ENCODE measurements around the gene JUNB. TPM values are rescaled to one million over a fixed set of nuclear protein-coding genes. Genes with fewer than 3 reads are reported as not detected.

Gene JUNB
- total and polyA plus RNA-seq, 2 of the 8 experiments (the other 6 are each of a cell fraction or from before 2014, with no cell fraction given): 7.4 to 10.0 TPM

DNA sequence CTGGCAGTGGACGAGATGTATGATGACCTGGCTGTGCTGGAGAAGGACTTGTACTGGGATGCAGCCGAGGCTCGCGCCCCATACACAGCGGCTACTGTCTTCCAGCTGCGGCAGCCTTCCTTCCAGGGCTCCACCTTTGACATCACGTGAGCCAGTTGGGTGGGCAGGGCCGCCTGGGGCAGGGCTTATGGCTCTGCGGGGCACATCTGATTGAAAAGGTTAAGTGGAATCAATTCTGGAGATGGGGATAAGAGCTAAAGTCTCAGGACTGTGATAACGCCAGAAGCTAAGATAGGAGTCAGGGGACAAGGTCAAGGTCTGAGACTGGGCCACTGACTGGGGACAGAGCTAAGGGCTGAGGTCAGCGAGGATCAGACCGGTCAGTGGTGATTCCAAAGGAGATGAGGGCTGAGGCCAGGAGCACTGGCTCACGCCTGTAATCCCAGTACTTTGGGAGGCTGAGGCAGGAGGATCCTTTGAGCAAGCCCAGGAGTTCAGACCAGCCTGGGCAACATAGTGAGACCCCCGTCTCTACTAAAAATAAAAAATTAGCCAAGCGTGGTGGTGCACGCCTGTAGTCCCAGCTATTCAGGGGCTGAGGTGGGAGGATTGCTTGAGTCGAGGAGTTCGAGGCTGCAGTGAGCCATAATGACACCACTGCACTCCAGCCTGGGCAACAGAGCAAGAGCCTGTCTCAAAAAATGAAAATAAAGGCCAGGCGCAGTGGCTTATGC lies 35.0 kb upstream of the JUNB start:
- Histone ChIP-seq H3K27ac (ENCODE audit: low read depth, low read length) (no peak overlapping the region), H3K27me3 (replicated peaks in 1 of 4; ENCODE audit: control insufficient read depth in 3 of 4, extremely low read depth in 1 of 4, insufficient read depth in 3 of 4, low read length in 3 of 4) (no peaks in the 10 kb centered on the region; a peak in 3 of 7 replicates), H2AFZ (ENCODE audit: low read length) (no peak overlapping the region), H2BK120ac (replicated peaks; ENCODE audit: low read depth, low read length) (no peak overlapping the region), H3K4me2 (ENCODE audit: insufficient read depth in 1 of 2, low read depth in 2 of 2, low read length in 2 of 2) (no peak overlapping the region), H3K9me3 (ENCODE audit: insufficient read depth in 2 of 2, low read depth in 1 of 2, low read length in 1 of 2) (no peaks in the 10 kb centered on the region), H2AK5ac (ENCODE audit: low read depth, low read length) (no peak overlapping the region), H3K79me2 (ENCODE audit: control insufficient read depth in 1 of 2, insufficient read depth in 2 of 2, low read length in 2 of 2) (no peaks in the 10 kb centered on the region), H4K91ac (replicated peaks; ENCODE audit: insufficient read length, low read length) (no peak overlapping the region), H3K9ac (replicated peaks in 1 of 4; ENCODE audit: extremely low read depth in 1 of 4, low read depth in 3 of 4, low read length in 3 of 4) (no peak overlapping the region), H4K8ac (ENCODE audit: extremely low read depth, insufficient read depth, low read length) (no peak overlapping the region), H4K5ac (ENCODE audit: insufficient read length, low read depth, low read length) (no peak overlapping the region), H3K18ac (ENCODE audit: extremely low read depth, low read length) (no peak overlapping the region), H4K20me1 (replicated peaks in 1 of 2; ENCODE audit: control insufficient read depth in 1 of 2, insufficient read depth in 2 of 2, low read length in 2 of 2) (no peaks in the 10 kb centered on the region), H2BK20ac (ENCODE audit: low read length) (no peak overlapping the region), H3K4me3 (ENCODE audit: extremely low read depth in 1 of 4, insufficient read depth in 2 of 4, low read depth in 3 of 4, low read length in 4 of 4) (no peak overlapping the region), H2BK12ac (ENCODE audit: low read depth, low read length) (no peak overlapping the region), H3K4ac (replicated peaks; ENCODE audit: insufficient read length, low read depth, low read length) (no peak overlapping the region), H2BK5ac (ENCODE audit: low read depth, low read length) (no peak overlapping the region), H3K14ac (ENCODE audit: insufficient read length) (no peak overlapping the region), H3K36me3 (ENCODE audit: control insufficient read depth in 2 of 4, insufficient read depth in 4 of 4, low read length in 3 of 4) (no peaks in the 10 kb centered on the region; a peak in 1 of 8 replicates), H3K56ac (replicated peaks; ENCODE audit: insufficient read length, low read depth, low read length) (no peak overlapping the region), H3K23ac (ENCODE audit: insufficient read length) (no peak overlapping the region), H3K79me1 (ENCODE audit: low read depth, low read length) (no peaks in the 10 kb centered on the region), H2BK15ac (ENCODE audit: low read length) (no peak overlapping the region), H3K23me2 (ENCODE audit: low read depth, low read length) (peaks cover 9% of the 10 kb centered on the region), H3K4me1 (replicated peaks in 1 of 4; ENCODE audit: control insufficient read depth in 3 of 4, insufficient read depth in 4 of 4, low read length in 3 of 4) (peaks cover 0 to 9% (median 6%) of the 10 kb centered on the region in 4 experiments; a peak in 6 of 7 replicates)
- DNase-seq (ENCODE audit: low read depth in 1 of 2, low spot score in 2 of 2) (no peak), FAIRE-seq (no peak)
- WGBS, 2 experiments (ENCODE audit: extremely low coverage in 1 of 2, insufficient coverage in 1 of 2, insufficient read length in 1 of 2, insufficient replicate concordance in 2 of 2, low coverage in 1 of 2, low lambda C conversion rate in 2 of 2, missing lambda C conversion rate in 1 of 2): 96% methylated on average over 19 of the region's 19 CpGs; no CpG with 5 or more reads in 1 of the 2 experiments
- no peak for TF ChIP-seq RFX5 (IDR thresholded peaks at IDR 0.05; ENCODE audit: borderline replicate concordance, low read depth, low read length)
- no peak for TF ChIP-seq SIN3A (conservative IDR thresholded peaks at IDR 0.05 in 1 of 2, IDR thresholded peaks at IDR 0.05 in 1 of 2; ENCODE audit: low read depth in 1 of 2, low read length in 2 of 2)
- TF ChIP-seq GTF2F1 (IDR thresholded peaks at IDR 0.05; ENCODE audit: borderline replicate concordance, low read depth, low read length): no peak
- TF ChIP-seq RNF2 (IDR thresholded peaks at IDR 0.05; ENCODE audit: borderline replicate concordance, low read depth, low read length, missing control alignments, poor library complexity, severe bottlenecking): no peak
- TF ChIP-seq HDAC6 (IDR thresholded peaks at IDR 0.05; ENCODE audit: low read depth, low read length): no peak
- no peak for TF ChIP-seq RXRA (IDR thresholded peaks at IDR 0.05; ENCODE audit: insufficient read depth, low read depth, low read length)
- no peak for TF ChIP-seq SAP30 (IDR thresholded peaks at IDR 0.05; ENCODE audit: insufficient read depth, insufficient replicate concordance, low read length)
- no peak for TF ChIP-seq POLR2A (IDR thresholded peaks at IDR 0.05; ENCODE audit: control extremely low read depth in 1 of 2, low read depth in 2 of 2, low read length in 2 of 2)
- no peak for TF ChIP-seq EP300 (IDR thresholded peaks at IDR 0.05; ENCODE audit: borderline replicate concordance in 1 of 2, low read depth in 2 of 2, low read length in 2 of 2)
- CTCF ChIA-PET (ENCODE audit: partially characterized antibody): interaction anchor here (0.6 to 17.5 kb wide), 7 partner anchors 11 to 149 kb away, joined by 3 to 288 read pairs (median 7); partner anchors contain the start of genes GCDH, GET3, JUNB and PRDX2
- POLR2A ChIA-PET (ENCODE audit: partially characterized antibody): interaction anchor here (0.9 to 8.1 kb wide), 10 partner anchors 7 to 45 kb away, joined by 3 to 70 read pairs (median 8); partner anchors contain the start of genes PRDX2, THSD8, TNPO2 and TRIR
